Left lung (tissue), 10 donors: ENCODE measurements around the gene GAGE13. TPM values are rescaled to one million over a fixed set of nuclear protein-coding genes. Genes with fewer than 3 reads are reported as not detected.
"Not testable (repeated sequence)": the region's sequence is repeated elsewhere in the genome, so short reads cannot be mapped to it uniquely, and the experiment has no call there.

Source experiments
- ATAC-seq: fragments of 200-7000 bp; cut with Tn5 transposase; one replicate; pipeline ENCODE4 v1.9.1; 2020; ENCODE audit warnings: moderate library complexity
- DNase-seq, 4 donors: peaks; one replicate each; pipeline ENCODE4 v3.0.0-alpha.2; 2013 to 2020
- H3K27ac ChIP-seq, 2 donors: fragments of 200-600 bp; sonication (generic) in 1 of 2; one replicate each; pipeline versions ENCODE4 v1.5.0 to v1.8.0; 2020 to 2021
- H3K27me3 ChIP-seq, 2 donors: fragments of 200-600 bp; sonication (generic) in 1 of 2; one replicate each; pipeline versions ENCODE4 v1.5.0 to v1.8.0; 2020 to 2021
- H3K36me3 ChIP-seq, 2 donors: fragments of 200-600 bp; sonication (generic) in 1 of 2; one replicate each; pipeline versions ENCODE4 v1.5.0 to v1.8.0; 2020 to 2021
- H3K4me1 ChIP-seq, 2 donors: fragments of 200-600 bp; one replicate each; pipeline ENCODE4 v1.8.0; 2021
- H3K4me3 ChIP-seq, 2 donors: fragments of 200-600 bp; sonication (generic) in 1 of 2; one replicate each; pipeline versions ENCODE4 v1.5.0 to v1.8.0; 2020 to 2021; ENCODE audit warnings: mild to moderate bottlenecking in 1 of 2
- H3K9me3 ChIP-seq, 2 donors: fragments of 200-600 bp; sonication (generic) in 1 of 2; one replicate each; pipeline versions ENCODE4 v1.5.0 to v1.8.0; 2020 to 2021
- intact Hi-C, 2 donors: fragments of 100-400 bp; cut with DNase I; formaldehyde crosslinking; loops; one replicate each; pipeline versions ENCODE4 v1.11.2 to v1.14.2; 2022
- polyA plus RNA-seq, 6 donors: library from polyadenylated mRNA; unstranded; fragments of 120-200 nt; gene quantifications; one replicate each; pipeline ENCODE4 v1.2.1, GENCODE V29; 2013; ENCODE audit not compliant: insufficient read length in 6 of 6
- total RNA-seq, 2 donors: library from RNA; stranded (reverse); fragmentation: NEBNext Ultra II Directional; extraction: Animal tissue kit (Norgen Biotek cat#: 25700); gene quantifications; one replicate each; pipeline ENCODE4 v1.2.1, GENCODE V29; 2021
- TF ChIP-seq, protein P1 (sequence below), 2 donors: fragments of 200-600 bp; sonication (generic) in 1 of 2; IDR thresholded peaks; one replicate each; pipeline versions ENCODE4 v1.5.0 to v1.8.0; 2021; ENCODE audit warnings: antibody characterized with exemption in 2 of 2
- donor health status: DM: no; HTN: yes; CAD: no.
- donor health status: DM: no; HTN: no; CAD: no.

GAGE13 gene
- total and polyA plus RNA-seq, 8 donors = not detected

DNA sequence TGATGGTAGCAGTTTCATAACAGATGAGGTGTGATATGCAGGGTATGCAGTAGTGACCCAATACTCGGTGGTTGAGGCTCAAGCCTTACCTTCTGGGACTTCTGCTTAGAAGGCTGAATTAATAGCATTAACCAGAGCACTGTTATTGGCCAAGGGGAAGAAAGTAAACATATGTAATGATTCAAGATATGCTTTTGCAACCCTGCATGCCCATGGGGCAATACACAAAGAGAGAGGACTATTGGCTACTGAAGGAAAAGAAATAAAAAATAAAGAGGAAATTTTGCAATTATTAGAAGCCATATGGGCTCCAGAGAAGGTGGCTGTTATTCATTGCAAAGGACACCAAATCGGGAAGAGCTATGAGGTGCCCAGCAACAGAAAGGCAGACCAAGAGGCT is 19.2 kb upstream of the GAGE13 start:
- DNase-seq = no peak
- Histone ChIP-seq H3K4me1 (no peaks in the 10 kb centered on the region), H3K9me3 (no peaks in the 10 kb centered on the region), H3K4me3 (no peak overlapping the region), H3K27ac (no peak overlapping the region), H3K27me3 (no peaks in the 10 kb centered on the region), H3K36me3 (no peaks in the 10 kb centered on the region)
- intact Hi-C loops = no loop called here
- no peak for ATAC-seq
- TF ChIP-seq, protein P1, sequence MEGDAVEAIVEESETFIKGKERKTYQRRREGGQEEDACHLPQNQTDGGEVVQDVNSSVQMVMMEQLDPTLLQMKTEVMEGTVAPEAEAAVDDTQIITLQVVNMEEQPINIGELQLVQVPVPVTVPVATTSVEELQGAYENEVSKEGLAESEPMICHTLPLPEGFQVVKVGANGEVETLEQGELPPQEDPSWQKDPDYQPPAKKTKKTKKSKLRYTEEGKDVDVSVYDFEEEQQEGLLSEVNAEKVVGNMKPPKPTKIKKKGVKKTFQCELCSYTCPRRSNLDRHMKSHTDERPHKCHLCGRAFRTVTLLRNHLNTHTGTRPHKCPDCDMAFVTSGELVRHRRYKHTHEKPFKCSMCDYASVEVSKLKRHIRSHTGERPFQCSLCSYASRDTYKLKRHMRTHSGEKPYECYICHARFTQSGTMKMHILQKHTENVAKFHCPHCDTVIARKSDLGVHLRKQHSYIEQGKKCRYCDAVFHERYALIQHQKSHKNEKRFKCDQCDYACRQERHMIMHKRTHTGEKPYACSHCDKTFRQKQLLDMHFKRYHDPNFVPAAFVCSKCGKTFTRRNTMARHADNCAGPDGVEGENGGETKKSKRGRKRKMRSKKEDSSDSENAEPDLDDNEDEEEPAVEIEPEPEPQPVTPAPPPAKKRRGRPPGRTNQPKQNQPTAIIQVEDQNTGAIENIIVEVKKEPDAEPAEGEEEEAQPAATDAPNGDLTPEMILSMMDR (IDR thresholded peaks at IDR 0.05) = no peak

DNA sequence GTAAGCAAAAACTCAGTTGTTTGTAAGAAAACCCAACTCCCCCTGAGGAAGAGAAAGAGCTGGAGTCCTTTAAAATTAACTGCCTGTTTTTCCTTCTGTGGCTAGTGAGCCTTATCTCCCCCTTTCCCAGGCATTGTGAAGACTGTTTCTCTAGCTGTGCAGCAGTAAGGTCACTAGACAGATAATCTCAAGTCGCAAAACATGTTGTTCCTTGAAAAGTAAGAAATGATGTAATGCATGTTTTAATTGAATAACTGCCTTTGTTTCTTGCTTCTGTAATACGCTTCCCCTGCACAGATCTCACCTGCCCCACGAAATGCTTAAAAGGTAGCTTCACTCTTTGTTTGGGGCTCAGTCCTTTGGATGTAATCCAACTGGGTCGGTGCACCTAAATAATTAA is 15.3 kb upstream of the GAGE13 start:
- Histone ChIP-seq H3K27me3 (no peaks in the 10 kb centered on the region), H3K4me1 (no peaks in the 10 kb centered on the region), H3K4me3 (no peak overlapping the region), H3K36me3 (no peaks in the 10 kb centered on the region), H3K27ac (no peak overlapping the region), H3K9me3 (no peaks in the 10 kb centered on the region)
- TF ChIP-seq, protein P1 (IDR thresholded peaks at IDR 0.05) = no peak
- ATAC-seq = no peak
- intact Hi-C loops = no loop called here
- DNase-seq = no peak

DNA sequence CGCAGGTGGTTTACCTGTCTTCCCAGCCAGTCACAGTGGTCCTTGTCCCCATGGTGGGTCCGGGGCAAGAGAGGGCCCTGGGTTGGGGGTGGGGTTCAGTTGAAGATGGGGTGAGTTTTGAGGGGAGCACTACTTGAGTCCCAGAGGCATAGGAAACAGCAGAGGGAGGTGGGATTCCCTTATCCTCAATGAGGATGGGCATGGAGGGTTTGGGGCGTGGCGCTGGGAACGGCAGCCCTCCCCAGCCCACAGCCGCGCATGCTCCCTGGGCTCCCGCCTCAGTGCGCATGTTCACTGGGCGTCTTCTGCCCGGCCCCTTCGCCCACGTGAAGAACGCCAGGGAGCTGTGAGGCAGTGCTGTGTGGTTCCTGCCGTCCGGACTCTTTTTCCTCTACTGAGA is 9.6 kb upstream of the GAGE13 start, which contains the start of gene GAGE12J:
Gene GAGE12J (plus strand): TSS at position 301 of the 400 bp plus-strand sequence. CDS start 1,157 bp downstream, outside the sequence.
- DNase-seq, H3K9me3 ChIP-seq, H3K36me3 ChIP-seq, H3K27ac ChIP-seq, intact Hi-C loops, H3K4me3 ChIP-seq, ATAC-seq, H3K4me1 ChIP-seq, H3K27me3 ChIP-seq: not testable (repeated sequence)

DNA sequence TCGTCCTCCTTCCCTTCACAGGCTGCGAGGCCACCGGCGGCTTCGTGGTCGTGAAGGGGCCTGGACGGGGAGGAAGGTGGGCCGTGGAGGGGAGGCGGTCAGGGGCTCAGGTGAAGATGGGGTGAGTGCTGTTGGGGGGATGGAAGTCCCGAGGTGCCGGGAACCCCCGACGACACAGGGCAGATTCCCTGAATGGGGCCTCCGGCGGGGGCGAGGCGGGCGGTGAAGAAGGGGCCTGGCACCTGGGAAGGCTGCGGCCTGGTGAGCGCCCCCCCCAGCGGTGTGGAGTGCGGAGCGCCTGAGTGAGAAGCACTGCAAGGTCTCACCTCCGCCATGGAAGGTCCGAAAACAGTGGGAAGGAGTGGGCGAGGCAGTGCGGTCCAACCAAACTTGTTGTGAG is 9.1 kb upstream of the GAGE13 start:
- H3K4me1 ChIP-seq, DNase-seq, H3K27ac ChIP-seq, H3K9me3 ChIP-seq, H3K27me3 ChIP-seq, intact Hi-C loops, H3K4me3 ChIP-seq, H3K36me3 ChIP-seq, ATAC-seq: not testable (repeated sequence)

DNA sequence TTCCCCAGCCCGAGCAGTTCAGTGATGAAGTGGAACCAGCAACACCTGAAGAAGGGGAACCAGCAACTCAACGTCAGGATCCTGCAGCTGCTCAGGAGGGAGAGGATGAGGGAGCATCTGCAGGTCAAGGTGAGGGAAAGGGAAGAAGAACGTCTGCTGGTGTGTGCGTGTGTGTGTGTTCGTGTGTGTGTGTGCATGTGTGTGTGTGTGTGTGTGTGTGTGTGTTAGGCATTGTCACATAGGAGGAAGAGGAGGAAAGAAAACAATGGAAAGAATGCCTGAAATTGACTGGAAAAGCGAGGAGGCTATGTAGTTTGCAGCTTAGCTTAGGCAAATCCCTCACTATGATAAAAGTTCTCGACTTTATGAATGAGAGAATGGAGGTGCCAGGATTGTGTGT is 7.6 kb upstream of the GAGE13 start:
- DNase-seq, H3K4me3 ChIP-seq, H3K4me1 ChIP-seq, H3K36me3 ChIP-seq, ATAC-seq, H3K9me3 ChIP-seq, H3K27ac ChIP-seq, intact Hi-C loops, H3K27me3 ChIP-seq: not testable (repeated sequence)

DNA sequence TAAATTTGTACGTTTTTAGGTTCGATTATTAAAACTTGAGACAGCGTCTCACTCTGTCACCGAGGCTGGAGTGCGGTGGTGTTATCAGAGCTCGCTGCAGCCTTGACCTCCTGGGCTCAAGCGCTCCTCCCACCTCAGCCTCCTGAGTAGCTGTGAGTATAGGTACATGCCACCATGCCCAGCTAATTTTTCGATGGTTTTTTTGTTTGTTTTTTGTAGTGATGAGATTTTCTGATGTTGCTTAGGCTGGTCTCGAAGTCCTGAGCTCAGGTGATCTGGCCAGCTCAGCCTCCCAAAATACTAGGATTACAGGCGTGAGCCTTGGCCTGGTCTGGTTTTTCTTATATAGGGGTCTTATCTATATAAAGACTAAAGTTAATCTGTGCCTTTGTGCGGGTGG is 961 bp upstream of the GAGE13 start:
- H3K36me3 ChIP-seq, H3K4me3 ChIP-seq, intact Hi-C loops, DNase-seq, ATAC-seq, H3K9me3 ChIP-seq, H3K4me1 ChIP-seq, H3K27ac ChIP-seq, H3K27me3 ChIP-seq: not testable (repeated sequence)

DNA sequence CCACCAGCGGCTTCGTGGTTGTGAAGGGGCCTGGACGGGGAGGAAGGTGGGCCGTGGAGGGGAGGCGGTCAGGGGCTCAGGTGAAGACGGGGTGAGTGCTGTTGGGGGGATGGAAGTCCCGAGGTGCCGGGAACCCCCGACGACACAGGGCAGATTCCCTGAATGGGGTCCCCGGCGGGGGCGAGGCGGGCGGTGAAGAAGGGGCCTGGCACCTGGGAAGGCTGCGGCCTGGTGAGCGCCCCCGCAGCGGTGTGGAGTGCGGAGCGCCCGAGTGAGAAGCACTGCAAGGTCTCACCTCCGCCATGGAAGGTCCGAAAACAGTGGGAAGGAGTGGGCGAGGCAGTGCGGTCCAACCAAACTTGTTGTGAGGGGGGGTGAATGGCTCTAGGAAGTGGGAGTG is 459 bp downstream of the GAGE13 start:
- H3K27ac ChIP-seq, H3K36me3 ChIP-seq, H3K27me3 ChIP-seq, H3K4me3 ChIP-seq, H3K4me1 ChIP-seq, H3K9me3 ChIP-seq, intact Hi-C loops, ATAC-seq: not testable (repeated sequence)
- peak in 1 of 4 donors; percentile 86 for DNase-seq

DNA sequence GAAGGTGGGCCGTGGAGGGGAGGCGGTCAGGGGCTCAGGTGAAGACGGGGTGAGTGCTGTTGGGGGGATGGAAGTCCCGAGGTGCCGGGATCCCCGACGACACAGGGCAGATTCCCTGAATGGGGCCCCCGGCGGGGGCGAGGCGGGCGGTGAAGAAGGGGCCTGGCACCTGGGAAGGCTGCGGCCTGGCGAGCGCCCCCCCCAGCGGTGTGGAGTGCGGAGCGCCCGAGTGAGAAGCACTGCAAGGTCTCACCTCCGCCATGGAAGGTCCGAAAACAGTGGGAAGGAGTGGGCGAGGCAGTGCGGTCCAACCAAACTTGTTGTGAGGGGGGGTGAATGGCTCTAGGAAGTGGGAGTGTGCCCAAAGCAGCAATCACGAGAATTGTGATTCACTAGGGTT is 10.1 kb downstream of the GAGE13 start:
- H3K4me3 ChIP-seq, intact Hi-C loops, ATAC-seq, H3K36me3 ChIP-seq, H3K27me3 ChIP-seq, H3K9me3 ChIP-seq, H3K4me1 ChIP-seq, H3K27ac ChIP-seq: not testable (repeated sequence)
- peak in 1 of 4 donors; percentile 78 for DNase-seq

DNA sequence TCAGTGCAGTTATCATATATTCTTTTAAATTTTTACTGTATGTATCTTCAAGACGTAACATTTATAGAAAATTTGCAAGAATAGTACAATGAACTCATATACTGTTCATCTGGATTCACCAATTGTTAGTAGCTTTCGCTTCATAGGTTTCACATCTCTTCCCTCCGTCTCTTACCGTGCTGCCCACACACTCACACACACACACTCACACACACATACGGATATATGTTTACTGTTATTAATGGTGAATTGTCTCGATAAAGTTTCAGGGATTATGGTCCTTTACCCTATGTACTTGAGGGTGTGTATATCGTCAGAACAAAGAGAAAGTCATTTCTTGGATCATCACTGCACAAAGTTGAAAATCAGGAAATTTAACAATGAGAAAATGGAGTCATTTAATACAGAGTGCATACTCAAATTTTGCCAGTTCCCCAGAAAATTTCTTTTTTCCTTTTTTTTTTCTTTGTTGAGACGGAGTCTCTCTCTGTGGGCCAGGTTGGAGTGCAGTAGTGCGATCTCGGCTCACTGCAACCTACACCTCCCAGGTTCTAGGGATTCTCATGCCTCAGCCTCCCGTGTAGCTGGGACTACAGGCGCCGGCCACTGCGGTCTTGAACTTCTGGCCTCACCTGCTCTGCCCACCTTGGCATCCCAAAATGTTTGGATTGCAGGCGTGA is 13.3 kb downstream of the GAGE13 start:
- H3K4me1 ChIP-seq, DNase-seq, H3K27me3 ChIP-seq, intact Hi-C loops, H3K36me3 ChIP-seq, H3K4me3 ChIP-seq, H3K9me3 ChIP-seq, H3K27ac ChIP-seq, ATAC-seq: not testable (repeated sequence)

DNA sequence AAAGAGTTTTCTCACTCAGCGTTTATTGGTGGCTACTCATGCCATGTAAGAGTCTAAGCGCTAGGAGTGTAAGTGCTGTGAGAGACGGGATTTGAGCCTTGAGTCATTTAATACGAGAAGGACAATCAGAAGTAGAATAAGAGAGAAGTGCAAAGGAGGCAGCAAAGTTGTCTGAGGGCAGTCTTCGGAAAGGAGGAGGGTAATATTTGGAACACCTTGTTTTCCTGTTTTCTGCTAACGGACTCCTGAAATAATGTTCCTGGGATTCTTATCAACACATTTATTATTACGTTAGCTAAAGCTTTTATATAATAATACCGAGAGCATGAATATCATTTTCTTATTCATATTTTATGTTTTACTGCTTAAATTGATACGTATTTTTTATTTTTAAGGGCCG is 14.0 kb downstream of the GAGE13 start:
- H3K27ac ChIP-seq, DNase-seq, H3K9me3 ChIP-seq, ATAC-seq, H3K36me3 ChIP-seq, H3K4me3 ChIP-seq, intact Hi-C loops, H3K4me1 ChIP-seq, H3K27me3 ChIP-seq: not testable (repeated sequence)

DNA sequence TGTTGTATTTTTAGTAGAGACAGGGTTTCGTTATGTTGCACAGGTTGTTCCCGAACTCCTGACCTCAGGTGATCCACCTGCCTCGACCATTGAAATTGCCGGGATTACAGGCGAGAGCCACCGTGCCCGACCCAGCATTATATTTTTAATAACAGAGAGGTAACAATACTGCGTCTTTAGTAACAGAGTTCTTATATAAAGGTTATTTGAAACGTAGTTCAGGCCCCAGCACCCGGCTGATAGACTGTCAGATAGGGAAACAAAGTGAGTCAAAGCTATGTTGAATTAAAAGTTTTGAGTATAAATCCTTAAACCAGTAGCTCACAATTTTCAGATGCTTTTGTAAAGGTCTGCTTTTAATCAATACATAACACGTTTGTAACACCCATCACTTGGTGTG is 14.8 kb downstream of the GAGE13 start:
- intact Hi-C loops, H3K36me3 ChIP-seq, H3K9me3 ChIP-seq, H3K27ac ChIP-seq, ATAC-seq, H3K4me1 ChIP-seq, H3K4me3 ChIP-seq, DNase-seq, H3K27me3 ChIP-seq: not testable (repeated sequence)
